GM12873 (cell line): Measurements from ENCODE around the gene CYB5RL.

ENCODE experiments used
- TF ChIP-seq, protein P1 (sequence below): IDR thresholded peaks from 2 replicates; pipeline ENCODE4 v1.5.1; 2012; ENCODE audit warnings: low read depth, mild to moderate bottlenecking, moderate library complexity, low read length, control low read depth; ENCODE audit not compliant: insufficient read depth; ENCODE audit errors: missing control alignments

The CYB5RL gene

DNA sequence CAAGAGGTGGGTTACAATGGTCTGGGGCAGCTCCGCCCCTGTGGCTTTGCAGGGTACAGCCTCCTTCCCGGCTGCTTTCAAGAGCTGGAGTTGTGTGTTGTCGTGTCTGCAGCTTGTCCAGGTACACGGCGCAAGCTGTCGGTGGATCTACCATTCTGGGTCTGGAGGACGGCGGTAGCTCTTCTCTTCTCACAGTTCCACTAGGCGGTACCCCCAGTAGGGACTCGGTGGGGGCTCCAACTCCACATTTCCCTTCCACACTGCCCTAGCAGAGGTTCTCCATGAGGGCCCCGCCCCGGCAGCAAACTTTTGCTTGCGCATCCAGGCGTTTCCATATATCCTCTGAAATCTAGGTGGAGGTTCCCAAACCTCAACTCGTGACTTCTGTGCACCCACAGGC, 34.7 kb downstream of the CYB5RL start:
- TF ChIP-seq, protein P1, sequence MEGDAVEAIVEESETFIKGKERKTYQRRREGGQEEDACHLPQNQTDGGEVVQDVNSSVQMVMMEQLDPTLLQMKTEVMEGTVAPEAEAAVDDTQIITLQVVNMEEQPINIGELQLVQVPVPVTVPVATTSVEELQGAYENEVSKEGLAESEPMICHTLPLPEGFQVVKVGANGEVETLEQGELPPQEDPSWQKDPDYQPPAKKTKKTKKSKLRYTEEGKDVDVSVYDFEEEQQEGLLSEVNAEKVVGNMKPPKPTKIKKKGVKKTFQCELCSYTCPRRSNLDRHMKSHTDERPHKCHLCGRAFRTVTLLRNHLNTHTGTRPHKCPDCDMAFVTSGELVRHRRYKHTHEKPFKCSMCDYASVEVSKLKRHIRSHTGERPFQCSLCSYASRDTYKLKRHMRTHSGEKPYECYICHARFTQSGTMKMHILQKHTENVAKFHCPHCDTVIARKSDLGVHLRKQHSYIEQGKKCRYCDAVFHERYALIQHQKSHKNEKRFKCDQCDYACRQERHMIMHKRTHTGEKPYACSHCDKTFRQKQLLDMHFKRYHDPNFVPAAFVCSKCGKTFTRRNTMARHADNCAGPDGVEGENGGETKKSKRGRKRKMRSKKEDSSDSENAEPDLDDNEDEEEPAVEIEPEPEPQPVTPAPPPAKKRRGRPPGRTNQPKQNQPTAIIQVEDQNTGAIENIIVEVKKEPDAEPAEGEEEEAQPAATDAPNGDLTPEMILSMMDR: no peak

DNA sequence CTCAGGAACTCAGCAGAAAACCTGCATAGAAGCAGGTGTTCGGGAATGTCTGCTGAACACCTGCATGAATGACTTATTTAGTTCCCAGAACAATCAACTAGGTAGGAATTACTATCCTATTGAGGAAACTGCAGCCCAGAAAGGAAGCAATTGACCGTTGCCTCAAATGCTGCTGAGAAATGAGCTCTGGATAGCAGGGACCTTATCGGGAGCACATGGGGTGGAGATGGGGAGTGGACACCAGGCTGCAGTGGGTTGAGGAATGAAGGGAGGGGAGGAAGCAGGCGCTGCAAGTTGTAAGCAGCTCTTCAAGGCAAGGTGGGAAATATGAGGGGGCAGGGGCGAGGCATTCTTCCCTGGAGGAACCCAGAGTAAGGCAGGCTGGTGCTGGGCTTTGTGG, 36.3 kb downstream of the CYB5RL start:
- TF ChIP-seq, protein P1: no peak

DNA sequence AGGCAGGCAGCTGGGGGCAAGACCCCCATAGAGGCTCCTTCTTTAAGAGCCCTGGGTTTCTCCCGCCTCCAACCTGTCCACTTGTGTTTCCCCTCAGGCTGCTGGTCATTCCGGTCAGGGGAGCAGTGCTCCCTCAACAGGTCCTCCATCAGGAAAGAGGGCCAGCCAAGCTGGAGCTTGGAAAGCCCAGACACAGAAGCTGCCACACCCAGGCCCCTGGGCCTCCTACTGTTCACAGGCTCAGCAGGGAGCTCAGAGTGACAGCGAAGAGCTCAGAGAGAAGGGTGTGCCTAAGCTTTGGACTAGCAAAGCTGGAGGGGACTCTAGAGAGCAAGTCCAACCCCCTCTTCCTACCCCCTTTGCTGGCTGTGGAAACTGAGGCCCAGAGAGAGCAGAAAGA, 36.8 kb downstream of the CYB5RL start:
- TF ChIP-seq, protein P1: no peak

DNA sequence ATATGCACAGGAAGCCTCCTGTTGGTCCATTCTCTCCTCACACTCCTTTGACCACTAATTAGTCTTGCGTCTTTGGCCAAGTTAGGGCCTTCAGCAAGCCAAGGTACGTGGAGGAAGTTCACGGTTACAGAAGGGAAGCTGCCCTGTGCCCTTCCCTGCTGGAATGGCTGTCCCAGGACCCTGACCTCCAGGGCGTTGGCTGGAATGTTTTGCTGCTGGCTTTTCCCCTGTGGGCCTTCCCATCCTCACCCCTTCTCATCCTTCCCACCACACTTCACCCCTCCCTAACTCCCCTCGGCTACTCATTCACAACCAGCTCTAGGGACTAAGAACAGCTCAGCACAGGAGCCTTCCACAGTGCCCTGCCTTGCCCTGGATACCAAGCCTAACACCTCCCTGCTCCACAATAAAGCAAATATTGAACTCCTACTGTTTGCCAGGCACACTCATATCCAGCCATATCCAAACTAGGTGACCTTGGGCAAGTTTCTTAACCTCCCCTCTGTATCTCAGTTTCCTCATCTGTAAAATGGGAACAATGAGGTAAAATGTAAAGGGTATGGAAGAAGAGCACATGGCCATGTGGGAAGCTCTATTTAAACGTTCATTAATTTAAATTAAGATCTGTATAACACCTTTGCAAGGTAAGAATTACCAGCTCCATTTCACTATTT, 38.2 kb downstream of the CYB5RL start:
- TF ChIP-seq, protein P1: no peak

DNA sequence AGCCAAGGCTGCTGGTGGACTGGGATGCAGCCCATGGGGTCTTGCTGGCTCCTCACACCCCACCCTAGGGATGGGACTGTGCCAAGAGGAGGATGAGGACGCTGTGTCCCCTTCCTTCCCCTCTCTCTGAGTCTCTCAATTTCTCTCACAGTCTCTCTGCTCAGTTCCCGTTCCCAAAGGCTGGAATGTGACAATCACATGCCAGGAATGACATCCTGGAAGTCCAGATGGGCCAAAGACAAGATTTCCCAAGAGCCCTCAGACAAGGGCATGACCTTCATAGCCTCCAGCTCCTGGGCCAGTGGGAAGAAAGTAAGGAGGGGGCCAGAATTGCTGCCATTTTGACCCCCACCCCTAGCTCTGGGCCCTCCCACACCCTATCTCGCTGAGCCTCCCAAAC, 39.5 kb downstream of the CYB5RL start:
- TF ChIP-seq, protein P1: no peak

DNA sequence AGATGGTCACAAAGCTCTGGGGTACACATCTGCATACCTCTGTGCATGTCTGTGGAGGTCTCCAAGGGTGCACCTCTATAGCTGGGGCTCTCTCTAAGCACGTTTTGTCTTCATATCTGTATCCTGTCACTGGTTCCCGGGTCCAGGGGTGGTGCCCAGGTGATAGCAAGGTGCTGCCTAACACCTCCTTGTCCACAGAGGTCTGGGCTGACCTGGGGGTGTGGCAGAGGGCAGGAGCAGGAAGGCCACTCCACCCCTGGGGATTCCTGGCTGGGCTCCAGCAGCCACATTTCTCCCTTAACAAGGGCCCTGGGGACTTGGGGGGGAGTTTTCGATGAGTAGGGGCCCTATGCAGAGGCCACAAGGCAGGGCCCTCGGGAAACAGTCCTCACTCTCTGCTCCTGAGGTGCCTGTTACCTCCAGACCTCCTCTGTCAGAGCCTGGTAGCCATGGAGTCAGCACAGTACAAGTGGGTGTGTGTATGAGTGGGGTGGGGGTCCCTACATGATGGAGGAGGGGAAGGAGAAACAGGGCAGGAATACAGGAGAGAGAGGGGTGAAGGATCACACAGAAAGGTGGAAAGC, 40.0 kb downstream of the CYB5RL start:
- TF ChIP-seq, protein P1: no peak

DNA sequence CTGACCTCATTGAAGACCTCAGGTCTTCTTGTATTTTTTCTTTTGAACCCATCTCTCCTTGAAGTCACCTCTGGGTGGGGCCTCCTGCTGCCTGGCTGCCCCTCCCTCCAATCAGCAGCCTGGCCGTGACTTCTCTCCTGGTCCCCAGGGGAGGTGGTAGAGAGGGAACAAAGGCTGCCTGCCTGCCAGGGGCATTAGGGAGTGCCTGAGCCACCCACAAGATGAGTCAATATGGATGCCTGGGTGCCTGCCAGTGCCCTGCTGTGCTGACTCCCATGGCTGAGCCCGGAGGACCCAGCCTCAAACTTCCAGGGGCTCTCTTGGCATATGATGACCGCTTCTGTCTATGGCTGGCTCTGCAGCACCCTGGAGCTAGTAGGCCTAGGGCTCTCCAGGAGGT, 41.8 kb downstream of the CYB5RL start:
- TF ChIP-seq, protein P1: no peak
